GM04504 (cell line): ENCODE data around the gene PSMB5.
A peak's percentile ranks its signal among the peaks of the same experiment; 100 is the strongest.

Experiments
- DNase-seq: peaks from one replicate; pipeline ENCODE4 v3.0.0-alpha.2; 2012; ENCODE audit warnings: low read depth

PSMB5 gene

DNA sequence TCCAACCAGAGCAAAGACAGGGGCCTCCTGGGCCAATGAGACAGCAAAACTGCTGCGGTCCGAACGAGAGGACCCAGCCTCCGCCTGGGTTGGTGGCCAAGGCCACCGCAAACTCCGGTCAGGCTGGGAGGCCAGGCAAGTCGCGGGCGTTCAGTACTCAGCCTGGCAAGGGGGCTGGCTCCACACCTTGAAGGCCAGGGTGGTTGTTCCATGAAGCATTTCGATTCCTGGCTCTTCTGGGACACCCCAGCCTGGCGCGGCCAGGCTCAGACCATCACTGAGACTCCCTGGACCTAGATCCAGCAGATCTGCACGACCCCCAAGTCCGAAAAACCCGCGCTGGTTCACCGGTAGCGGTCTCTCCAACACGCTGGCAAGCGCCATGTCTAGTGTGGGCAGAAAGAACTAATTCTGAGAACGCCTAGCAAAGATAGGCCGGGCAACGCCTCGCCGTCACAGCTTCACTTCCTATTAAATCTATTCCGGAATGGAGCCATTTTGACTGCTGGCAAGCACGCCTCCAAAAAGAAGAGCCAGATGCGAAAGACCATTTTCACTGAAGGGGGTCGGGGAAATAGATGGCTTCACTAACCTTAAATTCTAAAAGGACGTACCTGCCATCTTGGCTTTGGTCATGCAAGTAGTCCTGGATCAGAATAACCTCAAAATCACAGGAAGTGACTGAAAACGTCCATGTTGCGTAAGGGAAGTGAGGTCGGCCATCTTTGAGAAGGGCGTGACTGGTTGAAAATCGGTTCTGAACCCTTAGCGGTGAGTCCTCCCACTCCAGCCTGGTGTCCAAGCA is at the start of gene PSMB5:
TSS of gene PSMB5 (minus strand) at position 403 of the 805 bp plus-strand sequence. CDS start at position 384, 19 bp downstream.
- peak; percentile 91 for DNase-seq

DNA sequence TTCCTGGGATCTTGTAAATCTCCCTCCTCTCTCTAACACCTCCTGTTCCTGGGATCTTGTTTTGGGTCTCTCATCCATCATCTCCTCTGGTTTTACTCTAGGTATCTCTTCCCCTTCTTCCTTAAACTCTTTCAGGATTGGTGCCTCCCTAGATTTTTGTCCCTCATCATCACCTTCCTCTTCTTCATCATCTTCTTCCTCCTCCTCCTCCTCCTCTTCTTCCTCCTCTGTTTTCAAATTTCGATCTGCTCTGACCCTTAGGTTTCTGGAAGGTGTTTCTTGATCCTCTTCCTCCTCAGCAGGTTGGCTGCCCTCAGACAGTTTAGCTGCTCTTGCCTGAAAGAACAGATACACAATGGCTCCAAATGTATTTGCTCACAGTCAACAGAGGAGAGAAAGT is 45.8 kb upstream of the PSMB5 start:
- DNase-seq: no peak

DNA sequence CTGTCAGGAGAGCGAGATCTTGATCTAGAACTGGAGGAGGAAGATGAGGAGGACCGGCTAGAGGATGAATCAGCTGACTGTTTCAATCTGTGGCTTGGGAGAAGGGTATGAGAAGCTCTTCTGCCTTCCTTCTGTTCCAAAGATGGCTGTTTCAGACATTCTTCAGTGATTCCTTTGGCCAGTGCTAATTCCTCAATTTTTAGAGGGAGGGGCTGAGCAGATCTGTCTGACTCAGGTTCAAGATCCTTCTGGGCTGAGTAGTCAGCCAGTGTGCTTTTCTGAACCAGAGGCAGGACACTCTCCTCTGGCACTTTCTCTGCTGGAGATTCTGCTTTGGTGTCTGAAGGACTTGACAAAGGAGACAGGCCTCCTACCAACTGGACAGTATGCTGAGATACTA is 45.0 kb upstream of the PSMB5 start:
- DNase-seq: no peak

GRCh38 chr14:23078692-23079116 is 44.0 kb upstream of the PSMB5 start:
- peak; percentile 98 for DNase-seq

GRCh38 chr14:23077962-23078361 is 43.3 kb upstream of the PSMB5 start:
- DNase-seq: no peak

DNA sequence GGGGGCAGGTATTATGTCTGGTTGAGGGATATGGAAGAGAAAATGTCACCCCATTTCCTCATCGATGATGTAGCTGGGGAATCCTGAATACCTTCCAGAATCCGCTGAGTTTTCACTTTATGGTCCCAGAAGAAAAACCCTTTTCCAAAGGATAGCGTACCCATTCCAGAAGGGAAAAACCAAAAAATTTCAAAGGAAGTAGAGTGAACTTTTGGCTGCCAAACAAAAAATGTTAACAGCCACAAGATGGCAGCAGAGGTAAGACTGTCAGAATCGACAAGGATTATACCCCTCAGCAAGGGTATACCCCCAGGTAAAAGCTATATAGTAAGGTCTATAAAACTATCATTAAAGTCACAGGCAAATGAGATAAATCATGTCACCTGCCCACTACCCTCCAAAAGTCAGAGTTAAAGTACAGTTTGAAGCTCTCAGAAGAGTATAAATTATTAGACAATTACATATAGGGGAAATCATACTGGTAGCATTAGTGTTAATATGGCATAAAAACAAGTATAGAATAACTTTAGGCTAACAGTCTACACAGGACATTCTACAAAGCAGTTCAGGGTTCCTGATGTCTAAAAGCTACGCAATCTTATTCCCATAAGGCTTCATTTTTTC is 42.2 kb upstream of the PSMB5 start:
- no peak for DNase-seq

DNA sequence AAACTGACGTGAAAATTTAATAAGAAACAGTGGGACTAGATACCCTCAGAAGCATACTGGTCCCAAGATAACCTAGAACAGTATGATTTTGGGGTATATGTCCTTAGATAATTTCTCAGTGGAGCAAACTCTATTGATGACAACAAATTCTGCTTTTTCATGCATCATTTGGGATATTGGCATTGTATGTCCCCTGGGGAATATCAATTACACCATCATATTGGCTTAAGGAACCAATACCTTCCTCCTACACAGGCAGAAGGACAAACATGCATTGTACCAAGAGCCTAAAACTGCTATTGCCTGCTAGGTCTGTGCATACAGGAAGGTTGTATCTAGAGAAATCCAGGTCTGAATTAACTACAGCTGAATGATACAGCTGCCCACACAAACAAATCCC is 40.2 kb upstream of the PSMB5 start:
- DNase-seq: no peak

DNA sequence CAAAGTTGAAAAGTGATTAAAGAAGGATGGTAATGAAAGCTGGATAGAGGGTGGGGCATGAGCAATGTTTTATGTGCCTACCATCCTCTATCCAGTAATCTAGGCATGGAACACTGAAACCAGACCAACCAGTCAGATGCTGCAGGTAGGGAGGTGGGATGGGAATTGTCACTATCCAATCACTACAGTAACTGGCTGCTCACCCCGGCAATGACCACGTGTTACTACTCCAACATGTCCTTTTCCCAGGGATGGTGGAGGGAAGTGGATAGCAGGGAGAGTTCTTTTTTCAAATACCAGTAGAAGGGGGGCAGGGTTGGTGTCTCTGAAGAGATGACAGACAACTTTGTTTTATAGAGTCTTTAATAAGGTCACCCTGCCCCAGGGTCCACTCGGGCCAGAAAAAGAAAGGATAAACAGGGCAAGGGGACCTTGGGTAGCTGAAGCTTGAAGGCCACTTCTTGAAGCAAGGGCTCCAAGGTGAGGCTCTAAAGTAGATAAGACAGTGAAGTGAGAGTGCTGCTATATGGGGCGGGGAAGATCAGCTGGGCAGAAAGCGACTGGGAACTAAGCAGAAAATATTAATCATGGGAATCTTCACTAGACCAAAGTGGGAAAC is 37.3 kb upstream of the PSMB5 start:
- no peak for DNase-seq

DNA sequence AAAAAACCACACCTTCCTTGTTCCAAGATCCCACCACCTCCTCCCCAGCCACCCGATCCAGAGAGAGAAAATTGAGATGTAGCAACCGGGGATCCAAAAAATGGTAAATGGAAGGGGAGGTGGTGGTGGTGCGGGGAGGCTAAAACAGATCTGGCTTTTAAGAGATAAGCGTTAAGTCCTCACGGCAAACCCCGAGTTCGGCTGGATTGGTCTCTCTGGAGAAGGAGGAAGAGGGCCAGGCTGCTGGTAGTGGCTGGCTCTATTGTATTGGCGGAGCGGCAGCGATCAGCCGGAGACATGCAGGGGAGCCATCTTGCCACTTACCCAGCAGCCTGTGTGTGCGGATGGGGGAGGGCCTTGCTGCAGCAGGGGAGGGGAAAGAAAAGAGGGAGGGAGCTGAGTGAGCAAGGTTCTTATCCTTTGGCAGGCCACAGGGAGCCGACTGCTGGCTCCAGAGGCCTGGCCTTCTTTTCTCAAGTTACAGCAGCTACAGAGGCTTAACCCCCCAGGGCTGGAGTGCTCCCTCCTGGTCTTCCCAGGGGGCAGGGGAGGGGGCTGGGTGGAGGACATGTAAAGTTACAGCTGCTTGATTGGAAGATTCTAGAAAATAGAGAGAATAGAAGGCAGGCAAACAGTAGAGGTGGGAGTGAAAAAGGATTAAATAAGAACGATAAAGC is 36.7 kb upstream of the PSMB5 start:
- peak; percentile 82 for DNase-seq

DNA sequence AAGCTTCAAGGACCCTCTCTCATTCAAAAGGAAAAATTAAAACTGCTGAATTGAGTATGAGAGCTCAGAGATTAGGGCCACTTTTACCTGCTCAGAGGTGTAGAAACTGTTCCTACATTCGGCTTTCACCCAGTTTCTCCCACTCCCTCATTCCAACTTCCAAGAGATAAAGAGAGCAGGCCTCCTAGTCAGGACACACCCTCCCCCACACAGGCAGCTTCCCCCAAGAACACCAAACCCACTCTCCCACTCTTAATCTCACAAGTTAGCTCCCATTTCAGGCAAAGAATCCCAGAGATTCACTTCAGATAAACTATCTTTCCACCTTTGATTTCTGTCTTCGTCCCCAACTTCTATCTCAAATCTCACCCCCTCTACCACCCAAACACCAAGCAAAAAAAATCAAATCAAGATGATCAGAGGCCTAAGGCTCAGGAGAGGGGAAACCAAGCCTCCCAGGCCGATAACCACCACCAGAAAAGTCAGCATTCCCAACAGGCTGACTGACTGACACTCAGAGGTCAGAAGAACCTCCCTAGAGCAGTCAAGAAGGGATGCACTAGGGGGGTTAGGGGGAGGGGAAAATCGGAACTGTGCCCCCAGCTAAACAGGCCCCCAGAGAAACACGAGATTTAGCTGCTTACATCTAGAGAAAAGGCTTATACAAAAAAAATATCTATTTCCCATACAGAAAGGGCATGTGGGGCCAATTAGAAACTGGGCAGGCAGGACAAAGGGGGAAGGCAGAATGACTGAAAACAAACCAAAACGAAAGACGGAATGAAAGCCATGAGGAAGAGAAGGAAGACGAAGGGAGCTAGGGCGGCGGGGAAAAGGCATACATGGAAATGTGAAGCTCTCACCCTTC is 35.8 kb upstream of the PSMB5 start:
- DNase-seq: no peak

DNA sequence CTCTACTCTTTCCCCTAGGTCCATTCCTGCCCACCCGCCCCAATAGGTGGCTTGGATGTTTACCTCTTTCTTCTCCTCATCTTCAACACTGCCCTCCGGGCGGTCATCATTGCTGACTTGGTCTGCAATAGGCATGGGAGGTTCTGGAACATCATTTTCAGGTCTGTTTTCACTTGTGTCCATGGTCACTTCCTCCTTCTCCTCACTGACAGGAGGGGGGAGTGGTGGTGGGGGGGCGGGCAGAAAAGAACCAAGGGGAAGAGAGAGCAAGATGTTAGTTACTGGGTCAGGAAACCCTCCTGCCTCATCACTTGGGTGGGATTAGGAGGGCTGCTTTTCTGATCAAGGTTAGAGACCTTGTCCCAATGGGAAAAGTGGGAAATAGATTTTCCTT is 34.7 kb upstream of the PSMB5 start:
- DNase-seq: no peak

DNA sequence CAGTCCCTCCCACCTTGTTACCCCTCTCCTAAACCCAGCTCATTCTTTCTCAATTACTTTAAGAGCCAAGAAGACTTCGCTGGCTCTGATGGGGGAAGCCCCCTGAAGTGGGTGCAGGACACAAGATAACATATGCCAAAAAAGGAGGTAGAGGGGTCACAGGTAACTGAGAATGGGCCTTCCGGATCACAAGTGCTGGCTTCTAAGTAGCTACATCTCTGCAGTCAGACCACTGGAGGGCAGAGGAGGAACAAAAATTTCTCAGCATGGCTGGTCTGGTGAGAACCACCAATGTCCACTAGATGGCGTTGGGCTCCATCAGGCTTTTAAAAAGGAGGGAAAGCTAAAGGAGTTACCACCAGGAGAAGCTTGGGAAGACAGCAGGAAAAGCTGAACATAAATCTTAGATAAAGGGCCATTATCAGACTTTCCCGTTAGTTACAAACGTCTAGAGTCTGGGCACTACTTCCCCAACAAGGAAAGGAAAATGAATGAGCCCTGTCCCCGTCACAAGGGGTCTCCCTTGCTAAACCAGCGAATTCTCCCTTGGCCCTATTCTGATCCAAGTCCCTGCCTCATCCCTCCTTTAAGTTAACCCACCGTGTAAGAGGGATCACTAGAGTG is 34.2 kb upstream of the PSMB5 start:
- peak; percentile 83 for DNase-seq

DNA sequence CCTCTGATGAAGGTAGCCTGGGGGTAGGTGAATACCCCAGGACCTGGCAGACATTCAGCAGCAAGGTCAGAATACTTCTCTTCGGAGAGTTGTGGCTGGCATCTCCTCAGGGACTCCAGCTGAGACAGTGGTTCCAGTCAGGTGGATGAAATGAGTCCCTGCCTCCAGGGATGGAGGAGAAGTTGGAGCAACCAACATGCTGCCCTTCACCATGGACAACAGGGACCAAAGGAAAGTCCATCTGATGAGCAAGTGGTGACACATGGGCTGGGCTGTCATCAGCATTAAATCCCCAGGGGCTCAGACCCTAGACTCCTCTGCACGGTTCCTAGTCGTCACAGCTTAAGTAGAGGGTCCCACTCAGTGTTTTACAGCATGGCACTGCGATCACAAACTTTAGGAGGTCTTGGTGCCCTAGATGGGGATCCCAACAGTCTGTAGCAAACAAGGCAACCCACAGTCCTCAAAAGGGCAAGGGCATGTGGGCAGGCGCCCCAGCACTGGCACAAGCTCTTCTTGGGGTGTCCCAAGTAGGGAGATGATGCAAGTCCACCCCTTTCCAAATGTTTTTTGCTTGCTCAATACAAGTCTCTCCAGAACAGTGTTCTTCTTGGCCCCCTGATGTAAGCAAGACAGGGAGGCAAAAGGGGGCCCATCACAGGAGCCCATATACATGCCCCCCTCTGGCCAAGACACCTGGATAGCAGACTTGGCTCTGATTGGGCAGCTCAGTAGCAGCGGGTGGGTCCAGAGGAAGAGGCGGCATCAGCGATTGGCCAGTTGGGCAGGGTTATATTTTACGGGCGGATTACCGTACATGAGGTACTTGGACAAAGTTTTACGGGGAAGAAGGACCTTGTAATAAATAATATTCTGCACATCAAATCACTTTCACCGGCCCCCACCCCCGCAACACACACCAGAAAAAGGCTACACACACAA is 33.4 kb upstream of the PSMB5 start:
- no peak for DNase-seq

- DNase-seq: no peak
These were observed 32.4 kb upstream of the PSMB5 start for GRCh38 chr14:23066855-23067744.

- DNase-seq: no peak
These were observed 31.7 kb upstream of the PSMB5 start for GRCh38 chr14:23066368-23066767.

- DNase-seq: no peak
These were observed 28.9 kb upstream of the PSMB5 start for GRCh38 chr14:23063601-23064000.

DNA sequence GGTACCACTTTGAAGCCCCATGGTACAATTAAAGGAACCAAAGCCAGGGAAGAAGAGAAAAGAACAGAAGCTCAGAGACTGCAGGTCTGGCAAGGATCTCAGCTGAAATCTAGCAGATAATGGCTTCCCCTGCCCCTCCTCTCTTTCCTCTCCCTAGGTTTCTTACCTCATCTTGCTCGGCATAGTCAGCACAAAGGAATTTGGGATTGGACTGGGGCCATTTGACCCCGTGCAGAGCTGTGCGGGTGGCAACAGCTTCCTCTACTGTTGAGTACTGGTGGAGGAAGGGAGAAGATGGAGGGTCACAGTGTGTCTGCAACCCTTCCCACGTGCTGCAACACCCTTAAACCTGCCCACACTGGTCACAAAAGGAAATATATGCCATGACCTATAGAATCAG is 27.3 kb upstream of the PSMB5 start:
- peak; percentile 88 for DNase-seq

- DNase-seq: no peak
These were observed 26.0 kb upstream of the PSMB5 start for GRCh38 chr14:23060536-23061260.
